ENCODE results near the gene KCNA5.

GRCh38 chr12:5039815-5040214 lies 3.9 kb upstream of the KCNA5 start:
- TF ChIP-seq CTCF (IDR thresholded peaks at IDR 0.05) (no peak), POLR2A (IDR thresholded peaks at IDR 0.05) (no peak), EP300 (IDR thresholded peaks at IDR 0.05) (no peak)
